Measurements from ENCODE around the gene NEK11.
"Not testable (repeated sequence)": the region's sequence is repeated elsewhere in the genome, so short reads cannot be mapped to it uniquely, and the experiment has no call there.

GRCh38 chr3:131361066-131361463 is 334.4 kb downstream of the NEK11 start:
- not testable (repeated sequence) for TF ChIP-seq EZH2 (IDR thresholded peaks at IDR 0.05; ENCODE audit: low read depth); CTCF (conservative IDR thresholded peaks at IDR 0.05)

Data from PC-9 (cell line).